ENCODE results near the gene SND1.
A peak's percentile ranks its signal among the peaks of the same experiment; 100 is the strongest.
"Not testable (repeated sequence)": the region's sequence is repeated elsewhere in the genome, so short reads cannot be mapped to it uniquely, and the experiment has no call there.

SND1 gene

DNA sequence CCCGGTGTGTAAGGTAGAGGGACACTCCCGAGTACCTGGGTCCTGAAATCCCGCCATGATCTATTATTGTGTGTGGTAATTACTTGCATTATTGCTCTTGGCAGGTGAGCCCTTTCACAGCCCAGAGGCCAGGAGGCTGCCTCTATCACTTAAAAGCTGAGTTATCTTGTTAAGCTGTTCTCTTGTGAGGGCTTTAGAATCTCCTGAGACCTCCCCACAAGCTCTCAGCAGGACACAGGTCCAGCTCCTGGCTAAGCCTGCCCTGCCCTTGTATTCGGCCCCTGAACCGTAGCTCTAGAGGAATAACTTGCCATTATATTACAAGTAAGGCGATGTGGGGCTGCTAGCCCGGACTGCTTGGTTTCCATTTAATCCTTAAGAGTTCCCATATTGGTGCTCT is 13.9 kb downstream of the SND1 start:
- TF ChIP-seq, protein P1, sequence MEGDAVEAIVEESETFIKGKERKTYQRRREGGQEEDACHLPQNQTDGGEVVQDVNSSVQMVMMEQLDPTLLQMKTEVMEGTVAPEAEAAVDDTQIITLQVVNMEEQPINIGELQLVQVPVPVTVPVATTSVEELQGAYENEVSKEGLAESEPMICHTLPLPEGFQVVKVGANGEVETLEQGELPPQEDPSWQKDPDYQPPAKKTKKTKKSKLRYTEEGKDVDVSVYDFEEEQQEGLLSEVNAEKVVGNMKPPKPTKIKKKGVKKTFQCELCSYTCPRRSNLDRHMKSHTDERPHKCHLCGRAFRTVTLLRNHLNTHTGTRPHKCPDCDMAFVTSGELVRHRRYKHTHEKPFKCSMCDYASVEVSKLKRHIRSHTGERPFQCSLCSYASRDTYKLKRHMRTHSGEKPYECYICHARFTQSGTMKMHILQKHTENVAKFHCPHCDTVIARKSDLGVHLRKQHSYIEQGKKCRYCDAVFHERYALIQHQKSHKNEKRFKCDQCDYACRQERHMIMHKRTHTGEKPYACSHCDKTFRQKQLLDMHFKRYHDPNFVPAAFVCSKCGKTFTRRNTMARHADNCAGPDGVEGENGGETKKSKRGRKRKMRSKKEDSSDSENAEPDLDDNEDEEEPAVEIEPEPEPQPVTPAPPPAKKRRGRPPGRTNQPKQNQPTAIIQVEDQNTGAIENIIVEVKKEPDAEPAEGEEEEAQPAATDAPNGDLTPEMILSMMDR (conservative IDR thresholded peaks at IDR 0.05; ENCODE audit: low read length): no peak
- no peak overlapping the region for H3K4me3 ChIP-seq (ENCODE audit: low read length)
- no peak for DNase-seq (ENCODE audit: low read depth)

DNA sequence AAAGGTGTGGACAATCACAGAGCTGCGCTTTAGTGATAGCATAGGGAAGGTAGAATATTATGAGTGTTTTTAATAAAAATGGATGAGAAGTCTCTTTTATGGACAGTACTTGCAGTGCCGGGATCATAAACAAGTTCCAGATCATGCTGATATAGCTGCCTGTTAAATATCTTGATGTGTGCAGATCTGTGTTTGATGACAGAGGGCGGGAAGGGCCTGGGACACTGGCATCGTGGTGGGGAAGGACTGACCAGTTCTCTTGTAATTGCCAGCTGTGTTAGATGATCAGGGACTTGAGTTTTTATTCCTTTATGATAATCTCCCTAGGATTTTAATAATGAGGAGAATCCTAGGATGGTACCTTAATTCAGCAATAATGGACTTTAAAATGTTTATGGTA is 14.6 kb downstream of the SND1 start:
- TF ChIP-seq, protein P1 (conservative IDR thresholded peaks at IDR 0.05; ENCODE audit: low read length): no peak
- no peak overlapping the region for H3K4me3 ChIP-seq (ENCODE audit: low read length)
- no peak for DNase-seq (ENCODE audit: low read depth)

DNA sequence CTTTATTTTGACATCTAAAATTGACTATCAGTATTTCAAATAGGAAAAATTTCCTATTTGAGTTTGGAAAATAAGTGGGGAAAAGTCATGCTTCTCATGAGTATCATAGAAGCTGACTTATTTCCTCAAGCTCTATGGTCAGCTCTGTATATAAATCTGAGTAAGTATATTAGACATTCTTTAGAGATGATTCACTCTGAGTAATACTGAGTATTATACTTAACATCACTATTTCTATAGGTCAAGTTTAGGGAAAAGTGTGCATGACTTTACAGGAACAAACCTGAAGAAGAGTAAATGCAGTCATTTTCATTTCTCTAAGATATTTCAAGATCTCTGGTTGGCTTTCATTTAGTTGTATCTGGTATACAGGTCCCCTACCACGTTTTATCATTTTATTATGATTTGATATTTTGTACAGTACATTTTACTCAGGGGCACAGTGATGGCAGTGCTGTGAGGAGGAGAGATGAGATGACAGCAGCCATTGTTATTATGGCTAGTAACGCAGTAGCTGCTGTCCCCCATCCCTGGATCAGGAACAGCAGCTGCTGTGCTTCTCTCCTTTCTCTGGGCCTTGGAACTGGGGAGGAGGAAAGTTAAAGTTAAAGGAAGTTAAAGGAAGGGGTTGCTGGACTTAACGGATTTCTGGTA is 15.2 kb downstream of the SND1 start:
- DNase-seq (ENCODE audit: low read depth): peak; percentile 38
- no peak overlapping the region for H3K4me3 ChIP-seq (ENCODE audit: low read length)
- TF ChIP-seq, protein P1 (conservative IDR thresholded peaks at IDR 0.05; ENCODE audit: low read length): no peak

GRCh38 chr7:127667759-127668530 is 16.0 kb downstream of the SND1 start:
- DNase-seq (ENCODE audit: low read depth): peak; percentile 23
- TF ChIP-seq, protein P1 (conservative IDR thresholded peaks at IDR 0.05; ENCODE audit: low read length): no peak
- H3K4me3 ChIP-seq (ENCODE audit: low read length): no peak overlapping the region

DNA sequence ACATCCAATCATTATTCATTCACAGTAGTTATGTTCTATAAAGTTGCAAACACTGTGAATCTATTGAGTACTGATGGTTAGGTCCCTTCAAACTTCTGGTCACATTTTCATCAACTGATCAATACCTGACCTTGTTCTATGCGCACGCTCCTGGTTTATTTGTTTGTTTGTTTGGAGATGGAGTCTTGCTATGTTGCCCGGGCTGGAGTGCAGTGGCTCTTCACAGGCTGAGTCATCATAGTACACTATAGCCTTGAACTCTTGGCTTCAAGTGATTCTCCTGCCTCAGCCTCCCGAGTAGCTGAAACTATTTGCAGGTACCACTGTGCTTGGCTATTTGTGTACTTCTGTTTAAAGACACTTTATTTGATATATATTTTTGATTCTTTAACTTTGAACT is 19.3 kb downstream of the SND1 start:
- H3K4me3 ChIP-seq (ENCODE audit: low read length): no peak overlapping the region
- DNase-seq (ENCODE audit: low read depth): no peak
- TF ChIP-seq, protein P1 (conservative IDR thresholded peaks at IDR 0.05; ENCODE audit: low read length): no peak

DNA sequence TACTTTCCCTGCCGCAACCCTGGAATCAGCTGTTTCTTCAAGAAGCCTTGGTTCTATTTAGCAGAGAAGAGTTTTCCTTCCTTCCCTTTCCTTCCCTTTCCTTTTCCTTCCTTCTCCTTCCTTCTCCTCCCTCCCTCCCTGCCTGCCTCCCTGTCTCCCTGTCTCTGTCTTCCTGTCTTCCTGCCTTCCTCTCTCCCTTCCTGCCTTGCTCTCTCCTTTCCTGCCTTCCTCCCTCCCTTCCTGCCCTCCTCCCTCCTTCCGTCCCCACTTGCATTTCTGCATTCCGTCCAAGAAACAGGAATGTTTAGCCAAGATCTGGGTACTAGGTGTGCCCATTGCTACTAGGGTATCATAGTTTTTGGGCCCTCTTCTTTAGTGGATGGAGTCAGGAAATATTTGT is 21.9 kb downstream of the SND1 start:
- TF ChIP-seq, protein P1 (conservative IDR thresholded peaks at IDR 0.05; ENCODE audit: low read length): no peak
- no peak overlapping the region for H3K4me3 ChIP-seq (ENCODE audit: low read length)
- DNase-seq (ENCODE audit: low read depth): peak; percentile 25

DNA sequence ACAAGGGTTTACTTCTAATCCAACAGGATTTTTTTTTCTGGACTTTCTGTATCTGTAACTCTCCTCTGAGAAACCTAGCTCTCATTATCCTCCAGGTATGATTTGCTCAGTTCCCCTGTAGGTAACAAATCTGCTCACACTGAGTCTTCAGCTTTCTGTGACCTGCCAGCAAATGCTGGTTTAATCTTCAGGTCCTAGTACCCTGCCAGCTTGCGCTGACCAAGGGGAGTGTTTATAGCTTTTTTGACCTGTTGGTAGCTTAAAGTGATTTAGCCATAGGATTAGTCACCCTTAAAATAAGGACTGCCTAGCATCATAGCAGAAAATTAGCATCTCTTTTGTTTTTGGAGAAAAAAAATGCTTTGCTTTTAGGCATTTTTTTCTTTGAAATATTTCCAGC is 22.4 kb downstream of the SND1 start:
- DNase-seq (ENCODE audit: low read depth): no peak
- H3K4me3 ChIP-seq (ENCODE audit: low read length): no peak overlapping the region
- TF ChIP-seq, protein P1 (conservative IDR thresholded peaks at IDR 0.05; ENCODE audit: low read length): no peak

GRCh38 chr7:127674923-127675322 is 22.9 kb downstream of the SND1 start:
- DNase-seq (ENCODE audit: low read depth); H3K4me3 ChIP-seq (ENCODE audit: low read length): not testable (repeated sequence)
